Fibroblast of skin of left biceps (primary cell): Measurements from ENCODE around the gene MET.
"Not testable (repeated sequence)": the region's sequence is repeated elsewhere in the genome, so short reads cannot be mapped to it uniquely, and the experiment has no call there.

ENCODE experiments used
- DNase-seq, 2 experiments: peaks; one replicate each; pipeline ENCODE4 v3.0.0-alpha.2; 2013; ENCODE audit warnings: low read depth in 2 of 2

Gene MET

GRCh38 chr7:116727432-116728009 lies 55.5 kb downstream of the MET start:
- no peak for DNase-seq

DNA sequence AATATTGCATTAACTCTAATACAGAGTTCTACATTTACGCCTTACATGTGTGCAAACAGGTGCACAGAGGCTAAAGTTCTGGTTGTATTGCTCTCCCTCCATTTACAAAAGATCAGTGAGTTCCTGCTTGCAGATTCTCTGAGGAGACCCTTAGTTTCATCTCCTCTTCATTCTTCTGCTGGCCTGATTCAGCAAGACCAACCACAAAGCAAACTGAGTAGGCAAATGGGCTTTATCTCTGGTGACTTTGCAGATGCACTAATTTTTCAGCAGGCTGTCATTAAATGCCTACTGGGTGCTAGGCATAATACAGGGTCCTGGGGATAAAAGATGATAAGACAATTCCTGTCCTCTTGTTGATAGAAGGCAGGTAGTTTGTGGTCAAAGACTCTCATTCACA lies 56.4 kb downstream of the MET start:
- no peak for DNase-seq

DNA sequence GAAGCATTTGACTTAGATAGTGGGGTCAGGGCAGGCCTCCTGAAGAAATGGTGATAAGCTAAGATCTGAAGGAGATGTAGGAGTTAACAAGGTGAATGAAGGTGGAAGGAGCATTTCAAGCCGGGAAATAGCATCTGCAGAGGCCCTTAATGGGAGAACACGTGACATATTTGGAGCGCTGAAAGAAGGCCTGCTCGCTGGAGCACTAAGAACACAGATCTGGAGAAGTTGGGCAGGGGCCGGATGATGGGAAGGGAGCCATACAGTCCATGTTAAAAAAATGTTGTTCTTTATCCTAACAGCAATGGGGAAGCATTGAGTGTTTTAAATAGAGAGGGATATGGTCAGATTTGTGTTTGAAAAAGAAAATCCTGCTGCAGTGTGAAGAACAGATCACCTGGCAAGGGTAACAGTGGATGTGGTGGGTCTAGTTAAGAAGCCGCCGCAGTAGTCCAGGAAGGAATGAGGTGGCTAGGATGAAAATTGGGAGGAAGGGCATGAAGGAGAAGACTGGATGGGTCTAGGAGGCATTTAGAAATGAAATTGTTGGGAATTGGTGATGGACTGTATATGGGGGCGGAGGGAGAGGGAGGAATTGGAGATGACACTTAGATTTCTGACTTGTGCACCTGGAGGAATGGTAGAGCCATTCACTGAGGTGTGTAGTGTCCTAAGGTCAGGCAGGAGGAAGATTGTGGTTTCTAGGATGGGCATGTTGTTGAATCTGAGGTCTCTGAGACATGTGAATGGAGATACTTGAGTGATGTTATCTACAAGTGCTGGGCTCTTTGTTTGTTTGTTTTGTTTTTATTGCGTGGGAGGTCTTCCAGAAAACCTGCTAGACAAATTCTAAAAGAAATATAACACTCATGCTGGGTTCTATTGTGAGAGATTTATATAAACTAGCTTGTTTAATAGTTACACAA lies 58.4 kb downstream of the MET start:
- DNase-seq = no peak

DNA sequence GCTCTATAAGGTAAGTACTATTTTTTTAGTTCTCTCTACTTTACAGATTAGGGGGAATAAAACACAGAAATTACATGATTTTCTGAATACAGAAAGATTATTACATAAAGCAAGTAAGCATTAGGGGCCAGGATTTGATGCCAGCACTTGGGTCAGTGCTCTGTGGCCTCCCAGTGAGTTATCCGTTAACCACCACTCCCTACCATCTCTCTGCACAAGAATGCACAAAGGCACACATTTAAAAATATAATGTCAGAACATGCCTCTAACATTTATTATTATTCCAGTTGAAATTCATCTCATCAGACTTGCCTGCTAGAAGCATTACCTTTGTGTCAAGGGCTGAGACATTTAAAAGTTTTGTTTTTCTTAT lies 59.0 kb downstream of the MET start:
- DNase-seq = no peak

GRCh38 chr7:116731445-116732335 lies 59.7 kb downstream of the MET start:
- no peak for DNase-seq

GRCh38 chr7:116732788-116733694 lies 61.0 kb downstream of the MET start:
- DNase-seq = no peak

DNA sequence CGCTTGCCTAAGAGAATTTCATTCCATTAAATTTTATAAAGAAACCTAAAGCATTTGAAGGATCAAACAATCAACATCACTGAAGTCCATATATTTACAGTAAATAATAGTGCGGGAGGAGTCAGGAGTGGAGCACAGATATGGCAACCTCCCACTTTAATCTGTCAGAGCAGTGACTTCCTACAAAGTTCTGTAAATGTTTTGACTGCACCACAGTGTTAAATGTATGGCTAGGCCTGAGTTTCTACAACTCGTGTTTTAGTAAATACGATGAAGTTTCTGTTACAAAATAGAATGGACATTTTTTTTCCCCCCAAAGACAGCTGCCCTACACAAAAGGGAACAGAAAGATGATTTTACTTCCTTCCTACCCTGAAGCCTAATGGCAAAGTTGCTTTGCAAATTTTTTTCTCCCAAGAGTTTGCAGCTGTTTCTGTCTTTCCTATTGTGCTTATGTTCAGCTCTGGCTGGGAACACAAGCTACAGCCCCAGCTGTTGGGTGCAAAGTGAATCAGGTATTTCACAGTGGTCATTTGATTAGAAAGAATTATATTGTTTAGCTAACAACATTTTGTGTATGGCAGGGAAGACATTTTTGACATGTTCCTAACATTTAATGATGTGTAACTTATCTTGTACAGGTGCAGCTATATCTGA lies 62.1 kb downstream of the MET start:
- DNase-seq = no peak

DNA sequence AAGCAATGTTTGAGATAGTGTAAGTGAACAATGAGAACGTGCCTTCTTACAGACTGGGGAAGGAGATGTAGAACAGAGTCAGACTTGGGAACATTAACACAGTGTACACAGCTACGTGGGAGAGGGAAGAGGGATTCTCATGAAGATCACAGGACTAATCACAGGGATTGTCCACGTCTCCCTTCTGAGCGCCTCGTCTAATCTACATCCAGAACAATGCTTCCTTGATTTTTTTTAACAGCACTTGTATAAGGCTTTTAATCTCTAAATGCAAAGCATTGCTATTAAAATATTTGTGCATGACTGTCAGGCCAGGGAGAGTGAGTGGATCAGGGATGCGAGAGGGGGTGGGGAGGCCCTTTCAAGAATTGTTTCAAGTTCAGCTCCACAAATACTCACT lies 62.7 kb downstream of the MET start:
- DNase-seq = no peak

DNA sequence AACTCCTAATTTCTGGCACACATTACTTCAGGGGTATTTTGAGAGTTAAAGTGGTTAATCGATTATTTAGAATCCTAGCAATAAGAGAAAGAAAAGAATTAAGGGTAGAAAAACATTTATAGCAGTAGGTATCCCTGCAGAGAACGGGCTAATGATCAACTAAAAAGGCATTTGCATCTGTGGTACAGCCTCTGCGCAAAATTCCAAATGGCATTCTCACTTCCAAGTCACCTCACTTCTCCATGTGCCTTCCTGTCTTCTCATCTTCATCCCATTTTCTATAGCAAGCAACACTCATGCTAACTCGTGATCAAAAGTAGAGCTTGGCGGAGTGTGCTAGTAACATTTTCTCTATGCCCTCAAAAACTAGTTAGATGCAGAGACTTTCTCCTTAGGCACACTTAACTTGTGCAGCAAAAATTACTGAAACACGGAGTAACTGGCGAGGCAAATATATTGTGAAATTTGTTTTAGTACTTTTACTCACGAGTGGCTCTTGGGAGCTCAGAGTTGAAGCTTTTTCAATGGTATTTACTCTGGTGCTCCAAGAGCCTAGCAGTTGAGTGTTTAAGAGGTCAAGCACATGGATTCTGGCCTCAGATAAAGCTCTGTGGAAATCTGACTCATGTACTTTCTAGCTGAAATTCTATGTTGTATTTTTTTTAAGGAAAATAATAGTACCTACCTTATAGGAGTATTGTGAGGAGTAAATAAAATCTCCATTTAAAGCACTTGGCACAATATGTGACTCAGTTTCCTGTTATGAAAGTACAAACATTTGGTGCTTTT lies 65.1 kb downstream of the MET start:
- no peak for DNase-seq

- DNase-seq = no peak
These were observed 66.4 kb downstream of the MET start for GRCh38 chr7:116738378-116738777.

DNA sequence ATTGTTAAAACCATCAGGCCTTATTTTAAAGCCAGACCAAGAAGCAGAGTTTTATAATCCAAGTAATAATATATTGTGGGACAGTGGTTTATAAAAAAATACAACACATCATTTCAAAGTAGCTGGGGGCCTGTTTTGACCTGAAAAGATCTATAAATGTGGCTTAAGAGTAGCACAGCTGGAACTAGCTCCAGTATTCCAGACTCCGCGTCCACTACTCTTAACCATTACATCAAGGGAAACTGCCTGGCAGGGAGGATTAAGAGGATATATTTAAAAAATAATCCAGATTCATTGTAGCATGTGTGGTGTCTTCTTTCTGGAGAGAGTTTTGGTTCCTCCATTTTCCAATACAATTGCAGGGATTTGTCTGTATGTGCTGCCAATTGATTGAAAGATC lies 67.3 kb downstream of the MET start:
- no peak for DNase-seq

GRCh38 chr7:116740231-116740630 lies 68.2 kb downstream of the MET start:
- DNase-seq = no peak

- DNase-seq = no peak
These were observed 68.9 kb downstream of the MET start for GRCh38 chr7:116740755-116741462.

DNA sequence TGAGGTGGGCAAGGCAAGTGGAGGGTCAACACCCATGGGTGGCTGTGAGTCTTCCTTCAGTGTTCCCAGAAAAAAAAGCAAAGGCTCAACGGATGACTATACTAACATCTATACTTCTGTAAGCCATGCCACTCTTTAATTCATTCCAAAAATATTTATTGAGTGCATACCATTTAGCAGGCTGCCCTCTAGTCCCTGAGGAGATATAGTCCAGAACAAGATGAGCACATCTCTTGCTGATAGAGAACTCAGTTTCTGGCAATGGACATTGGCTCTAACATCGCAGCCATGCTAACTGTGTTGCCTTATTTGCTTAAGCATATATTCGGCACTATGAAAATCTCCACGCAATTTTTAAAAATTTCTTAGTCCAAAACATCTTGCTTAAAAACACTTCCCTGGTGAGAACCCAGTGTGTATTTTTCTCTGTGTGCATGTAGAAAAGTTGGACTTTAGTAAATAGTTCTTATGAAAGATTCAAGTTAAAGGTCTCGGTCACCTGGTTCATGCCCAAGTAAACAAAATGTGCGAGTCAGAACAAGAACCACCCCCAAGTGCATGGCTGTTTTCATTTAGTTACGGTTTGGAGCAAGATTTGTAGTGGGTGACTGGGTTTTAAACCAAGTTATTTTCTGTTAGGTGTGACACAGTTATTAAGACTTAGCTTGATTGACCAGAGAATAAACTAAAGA lies 69.8 kb downstream of the MET start:
- DNase-seq = no peak

GRCh38 chr7:116742641-116743040 lies 70.6 kb downstream of the MET start:
- DNase-seq = no peak

DNA sequence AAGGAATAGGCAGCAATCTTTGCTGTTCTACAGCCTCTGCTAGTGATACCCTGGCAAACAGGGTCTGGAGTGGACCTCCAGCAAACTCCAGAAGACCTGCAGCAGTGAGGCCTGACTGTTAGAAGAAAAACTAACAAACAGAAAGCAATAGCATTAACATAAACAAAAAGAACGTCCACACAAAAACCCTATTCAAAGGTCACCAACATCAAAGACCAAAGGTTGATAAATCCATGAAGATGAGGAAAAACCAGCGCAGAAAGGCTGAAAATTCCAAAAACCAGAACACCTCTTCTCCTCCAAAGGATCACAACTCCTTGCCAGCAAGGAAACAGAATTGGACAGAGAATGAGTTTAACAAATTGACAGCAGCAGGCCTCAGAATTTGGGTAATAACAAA lies 71.8 kb downstream of the MET start:
- not testable (repeated sequence) for DNase-seq

DNA sequence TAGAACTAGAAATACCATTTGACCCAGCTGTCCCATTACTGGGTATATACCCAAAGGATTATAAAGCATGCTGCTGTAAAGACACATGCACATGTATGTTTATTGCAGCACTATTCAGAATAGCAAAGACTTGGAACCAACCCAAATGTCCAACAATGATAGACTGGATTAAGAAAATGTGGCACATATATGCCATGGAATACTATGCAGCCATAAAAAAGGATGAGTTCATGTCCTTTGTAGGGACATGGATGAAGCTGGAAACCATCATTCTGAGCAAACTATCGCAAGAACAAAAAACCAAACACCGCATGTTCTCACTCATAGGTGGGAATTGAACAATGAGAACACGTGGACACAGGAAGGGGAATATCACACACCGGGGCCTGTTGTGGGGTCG lies 74.4 kb downstream of the MET start:
- DNase-seq = not testable (repeated sequence)

DNA sequence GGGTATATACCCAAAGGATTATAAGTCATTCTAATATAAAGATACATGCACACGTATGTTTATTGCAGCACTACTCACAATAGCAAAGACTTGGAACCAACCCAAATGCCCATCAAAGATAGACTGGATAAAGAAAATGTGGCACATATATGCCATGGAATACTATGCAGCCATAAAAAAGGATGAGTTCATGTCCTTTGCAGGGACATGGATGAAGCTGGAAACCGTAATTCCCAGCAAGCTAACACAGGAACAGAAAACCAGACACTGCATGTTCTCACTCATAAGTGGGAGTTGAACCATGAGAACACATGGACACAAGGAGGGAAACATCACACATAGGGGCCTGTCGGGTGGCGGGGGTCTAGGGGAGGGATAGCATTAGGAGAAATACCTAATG lies 79.1 kb downstream of the MET start:
- DNase-seq = not testable (repeated sequence)
